Measurements from ENCODE around the gene ABCC4. TPM values are rescaled to one million over a fixed set of nuclear protein-coding genes. Genes with fewer than 3 reads are reported as not detected.
"Not testable (repeated sequence)": the region's sequence is repeated elsewhere in the genome, so short reads cannot be mapped to it uniquely, and the experiment has no call there.

ABCC4 gene
- total RNA-seq, 1 donor from 2014 or later, result 13.3 TPM

DNA sequence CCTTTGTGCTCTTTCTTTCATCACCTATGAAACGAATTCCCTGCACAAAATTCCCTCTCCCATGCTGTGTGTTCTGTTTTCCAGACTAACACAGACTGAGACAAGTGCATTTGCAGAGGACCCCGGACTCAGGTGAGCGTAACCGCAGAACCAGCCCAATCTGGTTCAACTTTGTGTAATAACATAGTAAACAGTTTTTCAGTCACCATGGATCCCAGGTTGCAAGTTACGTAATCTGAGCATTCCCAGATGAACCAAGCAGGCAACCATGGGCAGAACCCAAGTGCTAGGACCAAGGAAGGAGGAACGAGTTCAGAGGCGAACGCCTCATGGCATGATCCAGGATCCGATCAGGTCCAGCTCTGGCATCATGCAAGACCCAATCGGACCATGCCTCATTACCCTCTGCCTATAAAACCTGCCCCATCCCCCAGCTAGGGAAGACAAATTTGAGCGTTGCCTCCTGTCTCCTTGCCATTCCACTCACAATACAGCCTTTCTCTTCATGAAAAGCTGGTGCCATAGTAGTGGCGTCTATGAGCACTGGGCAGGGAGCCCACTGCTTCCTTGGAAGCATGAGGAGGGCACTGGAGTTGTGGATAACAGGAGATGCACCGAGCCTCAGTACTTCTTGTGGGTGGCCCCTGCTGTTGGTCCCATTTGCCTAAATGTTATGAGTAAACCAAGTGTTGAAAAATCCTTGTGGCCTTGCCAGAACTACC, 107.6 kb downstream of the ABCC4 start:
- TF ChIP-seq, protein P1, sequence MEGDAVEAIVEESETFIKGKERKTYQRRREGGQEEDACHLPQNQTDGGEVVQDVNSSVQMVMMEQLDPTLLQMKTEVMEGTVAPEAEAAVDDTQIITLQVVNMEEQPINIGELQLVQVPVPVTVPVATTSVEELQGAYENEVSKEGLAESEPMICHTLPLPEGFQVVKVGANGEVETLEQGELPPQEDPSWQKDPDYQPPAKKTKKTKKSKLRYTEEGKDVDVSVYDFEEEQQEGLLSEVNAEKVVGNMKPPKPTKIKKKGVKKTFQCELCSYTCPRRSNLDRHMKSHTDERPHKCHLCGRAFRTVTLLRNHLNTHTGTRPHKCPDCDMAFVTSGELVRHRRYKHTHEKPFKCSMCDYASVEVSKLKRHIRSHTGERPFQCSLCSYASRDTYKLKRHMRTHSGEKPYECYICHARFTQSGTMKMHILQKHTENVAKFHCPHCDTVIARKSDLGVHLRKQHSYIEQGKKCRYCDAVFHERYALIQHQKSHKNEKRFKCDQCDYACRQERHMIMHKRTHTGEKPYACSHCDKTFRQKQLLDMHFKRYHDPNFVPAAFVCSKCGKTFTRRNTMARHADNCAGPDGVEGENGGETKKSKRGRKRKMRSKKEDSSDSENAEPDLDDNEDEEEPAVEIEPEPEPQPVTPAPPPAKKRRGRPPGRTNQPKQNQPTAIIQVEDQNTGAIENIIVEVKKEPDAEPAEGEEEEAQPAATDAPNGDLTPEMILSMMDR (IDR thresholded peaks at IDR 0.05), result no peak
- TF ChIP-seq POLR2AphosphoS5 (IDR thresholded peaks at IDR 0.05; ENCODE audit: insufficient read depth in 1 of 2, low read depth in 1 of 2), result no peak
- TF ChIP-seq POLR2A (IDR thresholded peaks at IDR 0.05), result no peak
- intact Hi-C loops (cut with DNase I), result no loop called here
- no peaks in the 10 kb centered on the region for H3K27me3 ChIP-seq

DNA sequence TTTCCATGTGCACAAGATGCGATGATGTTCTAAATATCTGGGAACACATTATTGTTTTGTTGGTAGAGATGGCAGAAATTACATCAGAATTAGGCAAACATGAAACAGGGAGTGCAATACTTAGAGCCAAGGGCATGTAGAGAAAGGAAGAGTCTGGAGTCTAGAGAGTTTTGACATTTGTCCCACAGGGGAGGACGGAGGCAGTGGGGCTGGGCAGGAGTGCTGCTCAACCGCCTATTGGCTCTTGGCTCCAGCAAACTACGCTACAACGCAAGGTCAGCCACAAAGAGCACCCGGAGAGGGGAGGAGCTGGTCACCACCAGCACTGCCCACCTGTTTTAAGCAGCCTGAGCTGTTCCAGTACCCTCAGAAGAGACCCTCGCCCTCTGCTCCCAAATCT, 108.3 kb downstream of the ABCC4 start:
- no peaks in the 10 kb centered on the region for H3K27me3 ChIP-seq
- TF ChIP-seq, protein P1 (IDR thresholded peaks at IDR 0.05), result no peak
- TF ChIP-seq POLR2A (IDR thresholded peaks at IDR 0.05), result no peak
- TF ChIP-seq POLR2AphosphoS5 (IDR thresholded peaks at IDR 0.05; ENCODE audit: insufficient read depth in 1 of 2, low read depth in 1 of 2), result no peak
- DNase-seq (ENCODE audit: extremely low spot score in 2 of 2), result no peak
- H3K9me3 ChIP-seq, result no peaks in the 10 kb centered on the region
- intact Hi-C loops (cut with DNase I), result no loop called here
- H3K27ac ChIP-seq, result no peak overlapping the region
- no peaks in the 10 kb centered on the region for H3K4me1 ChIP-seq
- no peaks in the 10 kb centered on the region for H3K36me3 ChIP-seq
- no peak overlapping the region for H3K4me3 ChIP-seq

More for the DNA sequence above, 107.6 kb downstream of the ABCC4 start:
- Histone ChIP-seq H3K9me3 (no peaks in the 10 kb centered on the region), H3K36me3 (no peaks in the 10 kb centered on the region), H3K4me1 (no peaks in the 10 kb centered on the region), H3K27ac (no peak overlapping the region), H3K4me3 (no peak overlapping the region)
- no peak for DNase-seq (ENCODE audit: extremely low spot score in 2 of 2)

DNA sequence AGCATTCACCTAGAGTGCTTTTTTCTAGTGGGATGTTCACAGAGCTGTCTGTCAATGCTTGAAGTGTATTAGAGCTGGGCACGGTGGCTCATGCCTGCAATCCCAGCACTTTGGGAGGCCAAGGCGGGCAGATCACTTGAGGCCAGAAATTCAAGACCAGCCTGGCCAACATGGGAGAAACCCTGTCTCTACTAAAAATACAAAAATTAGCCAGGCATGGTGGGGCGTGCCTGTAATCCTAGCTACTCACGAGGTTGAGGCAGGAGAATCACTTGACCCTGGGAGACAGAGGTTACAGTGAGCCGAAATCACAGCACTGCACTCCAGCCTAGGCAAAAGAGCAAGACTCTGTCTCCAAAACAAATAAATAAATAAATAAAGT, 108.7 kb downstream of the ABCC4 start:
- H3K4me3 ChIP-seq; H3K36me3 ChIP-seq; intact Hi-C loops (cut with DNase I); DNase-seq (ENCODE audit: extremely low spot score in 2 of 2); H3K27me3 ChIP-seq; H3K9me3 ChIP-seq; H3K4me1 ChIP-seq; H3K27ac ChIP-seq: not testable (repeated sequence)

DNA sequence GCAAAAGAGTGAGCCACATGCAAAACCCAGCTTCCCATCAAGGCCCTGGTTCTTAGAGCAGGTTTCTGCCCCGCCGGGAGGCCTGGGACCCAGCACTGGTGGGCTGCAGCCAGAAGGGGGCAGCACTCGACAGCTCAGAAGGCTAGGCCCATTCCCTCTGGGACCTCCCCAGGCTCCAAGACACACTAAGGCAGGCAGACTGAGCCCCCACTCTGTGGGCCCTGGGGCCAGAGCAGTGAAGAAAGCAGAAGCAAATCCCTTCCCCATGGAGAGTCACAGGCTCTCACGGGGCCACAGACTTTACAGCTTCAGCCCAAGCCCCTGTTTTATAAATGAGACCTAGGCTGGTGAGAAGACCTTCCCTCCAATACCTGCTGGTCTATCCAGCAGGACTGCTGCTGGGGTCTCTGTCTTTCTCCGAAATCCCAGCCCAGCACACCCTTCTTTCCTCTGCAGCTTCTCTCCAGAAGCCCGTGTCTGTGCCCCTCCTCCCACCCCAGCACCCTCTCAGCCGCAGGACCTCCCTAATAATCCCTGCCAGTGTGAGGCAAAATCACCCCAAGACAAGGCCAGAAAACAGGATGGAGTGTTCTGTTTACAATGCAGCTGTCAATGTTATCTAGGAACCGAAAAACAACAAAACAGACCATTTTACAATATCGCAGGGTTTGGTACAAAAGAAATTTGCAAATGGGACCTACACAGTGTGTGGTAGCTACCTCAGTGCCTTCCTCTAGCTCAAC, 109.3 kb downstream of the ABCC4 start:
- Histone ChIP-seq H3K27ac (no peak overlapping the region), H3K4me3 (no peak overlapping the region), H3K27me3 (no peaks in the 10 kb centered on the region), H3K9me3 (no peaks in the 10 kb centered on the region), H3K36me3 (no peaks in the 10 kb centered on the region), H3K4me1 (no peaks in the 10 kb centered on the region)
- intact Hi-C loops (cut with DNase I), result no loop called here
- no peak for DNase-seq (ENCODE audit: extremely low spot score in 2 of 2)
- TF ChIP-seq, protein P1 (IDR thresholded peaks at IDR 0.05), result peak; percentile 43 to 79 (median 53)
- TF ChIP-seq POLR2AphosphoS5 (IDR thresholded peaks at IDR 0.05; ENCODE audit: insufficient read depth in 1 of 2, low read depth in 1 of 2) (no peak), POLR2A (IDR thresholded peaks at IDR 0.05) (no peak)

DNA sequence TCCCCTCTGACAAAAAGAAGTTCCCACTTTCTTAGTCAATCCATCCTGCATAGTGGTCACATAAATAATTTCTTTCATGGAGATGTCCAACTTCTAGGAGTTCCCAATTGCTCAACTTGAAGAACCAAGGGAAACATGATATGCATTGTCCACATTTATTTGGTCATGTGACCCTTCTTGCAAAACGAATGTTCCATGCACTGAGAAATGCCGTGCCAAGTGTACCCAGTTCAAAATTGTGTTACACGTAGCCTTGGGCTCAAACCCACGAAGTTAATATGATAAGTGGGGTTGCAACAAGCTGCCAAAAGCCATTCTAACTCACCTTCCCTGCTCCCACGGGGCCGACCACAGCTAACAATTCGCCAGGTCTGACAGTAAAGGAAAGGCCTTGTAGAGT, 113.1 kb downstream of the ABCC4 start:
- H3K4me3 ChIP-seq, result no peak overlapping the region
- intact Hi-C loops (cut with DNase I), result loop anchor here (5.0 kb wide), 1 partner anchor 214 kb away; no protein-coding TSS in a partner anchor

More for the DNA sequence above, 113.1 kb downstream of the ABCC4 start:
- H3K36me3 ChIP-seq, result no peaks in the 10 kb centered on the region
- no peaks in the 10 kb centered on the region for H3K27me3 ChIP-seq
- no peaks in the 10 kb centered on the region for H3K4me1 ChIP-seq
- H3K27ac ChIP-seq, result no peak overlapping the region
- H3K9me3 ChIP-seq, result no peaks in the 10 kb centered on the region
- DNase-seq (ENCODE audit: extremely low spot score in 2 of 2), result no peak
- TF ChIP-seq, protein P1 (IDR thresholded peaks at IDR 0.05), result no peak
- TF ChIP-seq POLR2AphosphoS5 (IDR thresholded peaks at IDR 0.05; ENCODE audit: insufficient read depth in 1 of 2, low read depth in 1 of 2) (no peak), POLR2A (IDR thresholded peaks at IDR 0.05) (no peak)

Data from vagina (tissue), 2 donors.